ENCODE data around the gene KLRF2.

Gene KLRF2

DNA sequence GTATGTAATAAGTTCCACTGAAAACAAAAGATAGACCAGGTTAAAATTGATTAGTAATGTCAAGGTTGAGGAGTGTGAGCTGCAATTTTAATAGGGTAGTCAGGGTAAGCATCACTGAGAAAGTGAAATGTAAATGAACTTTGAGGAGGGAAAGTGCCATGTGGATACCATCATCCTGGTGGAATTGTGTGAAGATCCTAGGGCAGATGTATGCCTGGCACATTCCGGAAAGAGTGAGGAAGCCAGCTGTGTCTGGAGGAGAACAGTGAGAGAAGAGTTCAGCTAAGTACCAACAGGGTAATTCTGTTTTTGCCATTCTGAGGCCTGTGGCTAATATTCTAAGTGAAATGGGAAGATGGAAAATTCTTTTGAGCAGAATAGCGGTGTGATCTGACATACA, 53.7 kb downstream of the KLRF2 start:
- Histone ChIP-seq H3K9me2 (replicated peaks; ENCODE audit: insufficient read depth, low read length) (no peaks in the 10 kb centered on the region), H2AFZ (ENCODE audit: low read depth, low read length, severe bottlenecking) (no peak overlapping the region), H3K27me3 (ENCODE audit: low read length) (no peaks in the 10 kb centered on the region), H3K4me2 (ENCODE audit: low read depth, low read length, poor library complexity, severe bottlenecking) (no peak overlapping the region), H3K4me3 (ENCODE audit: insufficient read depth, low read length, poor library complexity, severe bottlenecking) (no peak overlapping the region), H3K79me2 (ENCODE audit: insufficient read depth, low read length) (no peaks in the 10 kb centered on the region), H3K9me3 (ENCODE audit: insufficient read depth, low read length) (no peaks in the 10 kb centered on the region), H3K36me3 (ENCODE audit: low read length) (no peaks in the 10 kb centered on the region), H3K9ac (ENCODE audit: low read length) (no peak overlapping the region), H3K27ac (ENCODE audit: low read depth, low read length) (no peak overlapping the region), H4K20me1 (ENCODE audit: low read depth, low read length) (no peaks in the 10 kb centered on the region), H3F3A (ENCODE audit: insufficient read depth) (no peaks in the 10 kb centered on the region)
- TF ChIP-seq, protein P1, sequence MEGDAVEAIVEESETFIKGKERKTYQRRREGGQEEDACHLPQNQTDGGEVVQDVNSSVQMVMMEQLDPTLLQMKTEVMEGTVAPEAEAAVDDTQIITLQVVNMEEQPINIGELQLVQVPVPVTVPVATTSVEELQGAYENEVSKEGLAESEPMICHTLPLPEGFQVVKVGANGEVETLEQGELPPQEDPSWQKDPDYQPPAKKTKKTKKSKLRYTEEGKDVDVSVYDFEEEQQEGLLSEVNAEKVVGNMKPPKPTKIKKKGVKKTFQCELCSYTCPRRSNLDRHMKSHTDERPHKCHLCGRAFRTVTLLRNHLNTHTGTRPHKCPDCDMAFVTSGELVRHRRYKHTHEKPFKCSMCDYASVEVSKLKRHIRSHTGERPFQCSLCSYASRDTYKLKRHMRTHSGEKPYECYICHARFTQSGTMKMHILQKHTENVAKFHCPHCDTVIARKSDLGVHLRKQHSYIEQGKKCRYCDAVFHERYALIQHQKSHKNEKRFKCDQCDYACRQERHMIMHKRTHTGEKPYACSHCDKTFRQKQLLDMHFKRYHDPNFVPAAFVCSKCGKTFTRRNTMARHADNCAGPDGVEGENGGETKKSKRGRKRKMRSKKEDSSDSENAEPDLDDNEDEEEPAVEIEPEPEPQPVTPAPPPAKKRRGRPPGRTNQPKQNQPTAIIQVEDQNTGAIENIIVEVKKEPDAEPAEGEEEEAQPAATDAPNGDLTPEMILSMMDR (IDR thresholded peaks at IDR 0.05; ENCODE audit: insufficient read depth, low read length, poor library complexity, severe bottlenecking), result no peak

GRCh38 chr12:9936591-9936990, 55.3 kb downstream of the KLRF2 start:
- H2AFZ ChIP-seq (ENCODE audit: low read depth, low read length, severe bottlenecking), result no peak overlapping the region
- H4K20me1 ChIP-seq (ENCODE audit: low read depth, low read length), result no peaks in the 10 kb centered on the region
- H3K9me3 ChIP-seq (ENCODE audit: insufficient read depth, low read length), result no peaks in the 10 kb centered on the region
- H3K27me3 ChIP-seq (ENCODE audit: low read length), result no peaks in the 10 kb centered on the region
- no peaks in the 10 kb centered on the region for H3F3A ChIP-seq (ENCODE audit: insufficient read depth)
- no peak overlapping the region for H3K4me2 ChIP-seq (ENCODE audit: low read depth, low read length, poor library complexity, severe bottlenecking)
- no peaks in the 10 kb centered on the region for H3K36me3 ChIP-seq (ENCODE audit: low read length)
- no peak overlapping the region for H3K4me3 ChIP-seq (ENCODE audit: insufficient read depth, low read length, poor library complexity, severe bottlenecking)
- H3K9ac ChIP-seq (ENCODE audit: low read length), result no peak overlapping the region
- H3K9me2 ChIP-seq (replicated peaks; ENCODE audit: insufficient read depth, low read length), result no peaks in the 10 kb centered on the region
- no peaks in the 10 kb centered on the region for H3K79me2 ChIP-seq (ENCODE audit: insufficient read depth, low read length)
- no peak overlapping the region for H3K27ac ChIP-seq (ENCODE audit: low read depth, low read length)
- TF ChIP-seq EZH2phosphoT487 (conservative IDR thresholded peaks at IDR 0.05; ENCODE audit: low read length), result no peak
- TF ChIP-seq, protein P1 (IDR thresholded peaks at IDR 0.05; ENCODE audit: insufficient read depth, low read length, poor library complexity, severe bottlenecking), result no peak

- H3K27me3 ChIP-seq (ENCODE audit: low read length), result no peaks in the 10 kb centered on the region
- H3K9me2 ChIP-seq (replicated peaks; ENCODE audit: insufficient read depth, low read length), result no peaks in the 10 kb centered on the region
- no peak overlapping the region for H3K4me2 ChIP-seq (ENCODE audit: low read depth, low read length, poor library complexity, severe bottlenecking)
Measured at GRCh38 chr12:9940375-9940774, 59.1 kb downstream of the KLRF2 start.

DNA sequence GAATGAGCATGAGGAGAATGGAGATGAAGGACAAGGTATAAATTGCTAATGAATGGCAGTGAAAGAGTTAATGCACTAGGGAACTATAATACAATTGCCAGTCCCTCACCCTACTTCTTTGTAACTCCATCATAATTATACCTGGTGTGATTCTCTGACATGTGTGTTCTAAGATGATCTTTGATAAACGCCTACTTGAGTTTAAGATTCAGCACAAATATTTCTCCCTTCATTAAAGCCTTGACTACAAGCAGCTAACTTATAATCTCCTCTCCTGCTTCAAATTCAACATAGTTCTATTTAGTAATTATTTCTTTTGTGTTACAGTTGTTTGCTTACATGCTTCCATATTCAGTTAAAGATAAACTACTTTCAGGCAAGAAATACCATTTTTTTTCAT, 60.5 kb downstream of the KLRF2 start:
- Histone ChIP-seq H3K4me2 (ENCODE audit: low read depth, low read length, poor library complexity, severe bottlenecking) (no peak overlapping the region), H4K20me1 (ENCODE audit: low read depth, low read length) (no peaks in the 10 kb centered on the region), H3K36me3 (ENCODE audit: low read length) (no peaks in the 10 kb centered on the region), H3K79me2 (ENCODE audit: insufficient read depth, low read length) (no peaks in the 10 kb centered on the region), H2AFZ (ENCODE audit: low read depth, low read length, severe bottlenecking) (no peak overlapping the region), H3K9me2 (replicated peaks; ENCODE audit: insufficient read depth, low read length) (no peaks in the 10 kb centered on the region), H3F3A (ENCODE audit: insufficient read depth) (no peaks in the 10 kb centered on the region), H3K9ac (ENCODE audit: low read length) (no peak overlapping the region), H3K27me3 (ENCODE audit: low read length) (no peaks in the 10 kb centered on the region), H3K4me3 (ENCODE audit: insufficient read depth, low read length, poor library complexity, severe bottlenecking) (no peak overlapping the region), H3K27ac (ENCODE audit: low read depth, low read length) (no peak overlapping the region), H3K9me3 (ENCODE audit: insufficient read depth, low read length) (no peaks in the 10 kb centered on the region)
- TF ChIP-seq, protein P1 (IDR thresholded peaks at IDR 0.05; ENCODE audit: insufficient read depth, low read length, poor library complexity, severe bottlenecking), result no peak
- no peak for TF ChIP-seq EZH2phosphoT487 (conservative IDR thresholded peaks at IDR 0.05; ENCODE audit: low read length)

More at GRCh38 chr12:9940375-9940774, 59.1 kb downstream of the KLRF2 start:
- H4K20me1 ChIP-seq (ENCODE audit: low read depth, low read length), result no peaks in the 10 kb centered on the region
- H3K4me3 ChIP-seq (ENCODE audit: insufficient read depth, low read length, poor library complexity, severe bottlenecking), result no peak overlapping the region
- H3K79me2 ChIP-seq (ENCODE audit: insufficient read depth, low read length), result no peaks in the 10 kb centered on the region
- no peaks in the 10 kb centered on the region for H3K9me3 ChIP-seq (ENCODE audit: insufficient read depth, low read length)
- no peak overlapping the region for H3K27ac ChIP-seq (ENCODE audit: low read depth, low read length)
- no peaks in the 10 kb centered on the region for H3F3A ChIP-seq (ENCODE audit: insufficient read depth)
- H2AFZ ChIP-seq (ENCODE audit: low read depth, low read length, severe bottlenecking), result no peak overlapping the region
- H3K36me3 ChIP-seq (ENCODE audit: low read length), result no peaks in the 10 kb centered on the region
- no peak overlapping the region for H3K9ac ChIP-seq (ENCODE audit: low read length)
- TF ChIP-seq EZH2phosphoT487 (conservative IDR thresholded peaks at IDR 0.05; ENCODE audit: low read length), result no peak
